HUES64 (cell line): ENCODE data around the gene ZNF516.

Experiments used
- H3K27ac ChIP-seq: 2 replicates; pipeline ENCODE4 v1.7.0; 2013; ENCODE audit warnings: low read depth, low read length, inconsistent platforms
- H3K27me3 ChIP-seq: 2 replicates; pipeline ENCODE4 v1.6.1; 2013; ENCODE audit warnings: mild to moderate bottlenecking, low read length; ENCODE audit not compliant: insufficient read depth
- H3K36me3 ChIP-seq: 2 replicates; pipeline ENCODE4 v1.6.1; 2013; ENCODE audit warnings: mild to moderate bottlenecking, low read length; ENCODE audit not compliant: insufficient read depth
- H3K4me1 ChIP-seq: 2 replicates; pipeline ENCODE4 v1.6.1; 2013; ENCODE audit warnings: mild to moderate bottlenecking, low read length, moderate library complexity; ENCODE audit not compliant: insufficient read depth
- H3K4me3 ChIP-seq: 2 replicates; pipeline ENCODE4 v1.5.1; 2013; ENCODE audit warnings: mild to moderate bottlenecking, low read length, moderate library complexity
- H3K9ac ChIP-seq: 2 replicates; pipeline ENCODE4 v1.6.1; 2013; ENCODE audit warnings: mild to moderate bottlenecking, low read depth, low read length
- H3K9me3 ChIP-seq: 2 replicates; pipeline ENCODE4 v1.6.1; 2013; ENCODE audit warnings: low read depth, low read length; ENCODE audit not compliant: insufficient read depth
- WGBS: fragments of 150-250, 120-280 bp; methylation state at CpG from one replicate; pipeline ENCODE4 v1.1.7; 2013; ENCODE audit warnings: missing lambda C conversion rate; 5-methylcytosine and 5-hydroxymethylcytosine counted together

ZNF516 gene

DNA sequence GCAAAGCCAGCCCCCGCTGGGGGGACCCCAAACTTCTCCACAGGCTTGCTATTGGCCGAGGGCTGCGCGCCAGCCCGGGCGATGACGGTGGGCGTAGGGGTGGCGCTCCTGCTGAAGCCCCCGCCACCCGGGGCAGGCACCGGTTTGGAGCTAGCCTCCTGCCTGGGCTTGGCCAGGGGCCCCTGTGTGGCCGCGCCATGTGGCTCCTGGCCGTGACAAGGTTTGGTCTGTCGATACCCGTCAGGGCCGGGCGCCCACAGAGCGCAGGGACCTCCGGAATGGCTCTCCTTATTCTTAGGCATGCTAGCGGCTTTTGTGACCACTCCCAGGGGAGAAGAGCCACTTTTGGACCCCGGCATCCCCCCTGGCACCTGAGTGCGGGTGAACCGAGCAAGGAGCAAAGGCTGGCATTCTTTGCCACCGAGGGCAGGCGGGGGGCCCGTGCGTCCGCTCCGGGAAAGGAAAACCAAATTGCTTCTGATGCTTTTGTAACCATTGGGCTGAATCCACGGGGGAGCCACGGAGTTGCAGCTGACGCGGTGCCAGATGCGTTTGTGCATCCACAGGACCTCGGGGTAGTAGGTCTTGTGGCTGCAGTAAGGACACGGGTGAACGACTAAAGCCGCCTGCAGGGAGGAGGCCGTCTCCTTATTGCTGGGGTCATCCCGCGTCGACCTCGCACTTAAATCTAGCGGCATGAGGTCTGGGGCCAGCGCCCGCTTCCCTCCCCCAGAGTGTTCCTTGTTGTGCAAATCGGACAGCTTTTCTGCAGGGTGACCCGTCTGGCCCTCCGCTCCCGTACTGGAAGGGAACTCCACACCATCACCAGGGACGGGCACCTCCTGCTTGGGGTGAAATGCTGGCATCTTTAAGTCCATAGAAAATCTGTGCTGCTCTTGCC, 115.6 kb downstream of the ZNF516 start:
- 96% methylated on average over 53 of the region's 53 CpGs for WGBS
- H3K27ac ChIP-seq = no peak overlapping the region
- no peaks in the 10 kb centered on the region for H3K9me3 ChIP-seq
- H3K36me3 ChIP-seq = peaks cover 14% of the 10 kb centered on the region; the same call in 1 of the 2 replicates
- H3K4me1 ChIP-seq = peaks cover 2% of the 10 kb centered on the region; the same call in 1 of the 2 replicates
- no peak overlapping the region for H3K4me3 ChIP-seq
- no peak overlapping the region for H3K9ac ChIP-seq
- no peaks in the 10 kb centered on the region for H3K27me3 ChIP-seq

DNA sequence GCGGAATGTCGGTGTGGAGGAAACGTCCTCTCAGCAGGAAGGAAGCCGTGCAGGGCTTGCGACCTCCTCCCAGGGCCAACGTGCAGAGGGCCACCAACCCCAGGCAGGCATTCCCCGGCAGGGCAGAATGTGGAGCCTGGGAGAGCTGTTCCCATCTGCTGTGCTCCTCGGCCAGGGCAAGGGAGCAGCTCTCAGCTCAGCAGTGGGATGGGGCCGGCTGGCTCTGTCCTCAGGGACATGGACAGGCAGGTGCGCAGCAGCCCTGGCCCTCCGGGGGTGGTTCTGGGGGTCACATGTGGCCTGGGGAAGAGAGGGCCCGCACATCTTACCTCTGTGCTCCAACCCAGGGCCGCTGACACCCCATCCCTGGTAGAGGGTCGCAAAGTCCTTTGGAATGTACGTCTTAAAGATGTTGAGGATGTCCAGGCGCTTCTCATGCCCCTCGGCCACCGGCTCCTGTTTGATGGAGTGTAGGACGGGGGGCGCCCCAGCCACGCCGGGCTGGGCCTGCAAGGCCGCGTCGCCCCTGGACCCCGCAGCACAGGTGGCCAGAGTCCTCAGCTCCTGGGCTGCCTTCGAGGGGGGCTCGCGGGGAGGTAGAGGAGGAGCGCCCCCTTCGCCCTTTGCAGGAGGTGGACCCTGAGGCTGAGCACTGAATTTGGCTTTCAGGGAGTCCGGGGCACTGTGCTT, 116.4 kb downstream of the ZNF516 start:
- WGBS = 95% methylated on average over 32 of the region's 32 CpGs
- Histone ChIP-seq H3K36me3 (peaks cover 14% of the 10 kb centered on the region; the same call in 1 of the 2 replicates), H3K27me3 (no peaks in the 10 kb centered on the region), H3K9me3 (no peaks in the 10 kb centered on the region), H3K4me1 (peaks cover 2% of the 10 kb centered on the region; the same call in 1 of the 2 replicates), H3K4me3 (no peak overlapping the region), H3K9ac (no peak overlapping the region), H3K27ac (no peak overlapping the region)

DNA sequence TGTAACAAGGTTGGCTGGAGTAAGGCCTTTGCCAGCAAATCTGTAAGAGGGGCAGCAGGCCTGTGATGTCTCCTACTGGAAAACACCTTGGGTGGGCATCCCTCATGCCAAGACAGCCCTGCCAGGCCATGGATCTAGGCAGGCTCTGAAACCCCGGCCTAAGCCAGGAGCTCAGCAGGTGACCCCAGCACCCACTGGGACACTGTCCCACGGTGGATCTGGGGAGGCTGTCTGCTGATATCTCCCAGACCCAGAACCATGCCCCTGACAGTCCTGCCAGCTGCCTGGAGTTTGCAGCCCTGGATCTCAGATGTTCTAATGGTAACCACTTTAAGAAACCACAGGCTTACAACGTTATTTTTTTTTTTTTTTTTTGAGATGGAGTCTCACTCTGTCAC, 117.7 kb downstream of the ZNF516 start:
- H3K27me3 ChIP-seq = no peaks in the 10 kb centered on the region
- no peak overlapping the region for H3K4me3 ChIP-seq
- H3K4me1 ChIP-seq = peaks cover 6% of the 10 kb centered on the region
- H3K9me3 ChIP-seq = no peaks in the 10 kb centered on the region
- peaks cover 14% of the 10 kb centered on the region; the same call in 1 of the 2 replicates for H3K36me3 ChIP-seq
- H3K9ac ChIP-seq = no peak overlapping the region
- no peak overlapping the region for H3K27ac ChIP-seq
- 99% methylated on average over 3 of the region's 3 CpGs for WGBS

GRCh38 chr18:76376668-76377358, 118.2 kb downstream of the ZNF516 start:
- no peaks in the 10 kb centered on the region for H3K9me3 ChIP-seq
- H3K27me3 ChIP-seq = no peaks in the 10 kb centered on the region
- no peak overlapping the region for H3K4me3 ChIP-seq
- H3K4me1 ChIP-seq = peaks cover 6% of the 10 kb centered on the region
- H3K36me3 ChIP-seq = peaks cover 14% of the 10 kb centered on the region; the same call in 1 of the 2 replicates
- no peak overlapping the region for H3K9ac ChIP-seq
- H3K27ac ChIP-seq = no peak overlapping the region
- 94% methylated on average over 27 of the region's 27 CpGs for WGBS

GRCh38 chr18:76376225-76376624, 118.8 kb downstream of the ZNF516 start:
- WGBS = 95% methylated on average over 2 of the region's 2 CpGs
- Histone ChIP-seq H3K27ac (no peak overlapping the region), H3K4me3 (no peak overlapping the region)

GRCh38 chr18:76374330-76375281, 120.4 kb downstream of the ZNF516 start:
- Histone ChIP-seq H3K4me1 (peaks cover 4% of the 10 kb centered on the region; the same call in 1 of the 2 replicates), H3K27me3 (no peaks in the 10 kb centered on the region), H3K27ac (no peak overlapping the region), H3K9me3 (no peaks in the 10 kb centered on the region), H3K4me3 (no peak overlapping the region), H3K9ac (no peak overlapping the region), H3K36me3 (peaks cover 23% of the 10 kb centered on the region)
- 95% methylated on average over 12 of the region's 12 CpGs for WGBS

More at GRCh38 chr18:76376225-76376624, 118.8 kb downstream of the ZNF516 start:
- H3K4me1 ChIP-seq = peaks cover 6% of the 10 kb centered on the region
- no peaks in the 10 kb centered on the region for H3K27me3 ChIP-seq
- H3K9me3 ChIP-seq = no peaks in the 10 kb centered on the region
- H3K9ac ChIP-seq = no peak overlapping the region
- H3K36me3 ChIP-seq = peaks cover 14% of the 10 kb centered on the region; the same call in 1 of the 2 replicates

DNA sequence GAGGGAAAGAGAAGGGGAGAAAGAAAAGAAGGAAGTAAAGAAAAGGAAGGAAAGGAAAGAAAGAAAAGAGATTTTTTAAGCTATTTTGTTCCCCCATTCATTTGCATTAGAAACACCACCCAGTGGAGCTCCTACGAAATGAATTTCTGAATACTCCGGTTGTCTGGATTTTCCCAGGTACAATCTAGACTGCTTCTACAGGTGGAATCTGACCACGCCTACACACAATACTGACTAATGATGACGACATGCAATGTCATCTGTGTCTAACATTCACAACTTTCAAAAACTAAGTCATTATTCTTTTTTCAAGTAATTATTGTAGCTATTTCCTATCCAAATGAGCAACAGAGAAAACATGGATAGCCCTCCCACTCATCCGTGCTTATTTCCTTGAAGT, 121.7 kb downstream of the ZNF516 start:
- Histone ChIP-seq H3K9ac (no peak overlapping the region), H3K9me3 (no peaks in the 10 kb centered on the region), H3K27me3 (no peaks in the 10 kb centered on the region), H3K27ac (no peak overlapping the region), H3K4me1 (peaks cover 10% of the 10 kb centered on the region), H3K36me3 (peaks cover 12% of the 10 kb centered on the region), H3K4me3 (no peak overlapping the region)
- WGBS = 82% methylated on average over 5 of the region's 5 CpGs

DNA sequence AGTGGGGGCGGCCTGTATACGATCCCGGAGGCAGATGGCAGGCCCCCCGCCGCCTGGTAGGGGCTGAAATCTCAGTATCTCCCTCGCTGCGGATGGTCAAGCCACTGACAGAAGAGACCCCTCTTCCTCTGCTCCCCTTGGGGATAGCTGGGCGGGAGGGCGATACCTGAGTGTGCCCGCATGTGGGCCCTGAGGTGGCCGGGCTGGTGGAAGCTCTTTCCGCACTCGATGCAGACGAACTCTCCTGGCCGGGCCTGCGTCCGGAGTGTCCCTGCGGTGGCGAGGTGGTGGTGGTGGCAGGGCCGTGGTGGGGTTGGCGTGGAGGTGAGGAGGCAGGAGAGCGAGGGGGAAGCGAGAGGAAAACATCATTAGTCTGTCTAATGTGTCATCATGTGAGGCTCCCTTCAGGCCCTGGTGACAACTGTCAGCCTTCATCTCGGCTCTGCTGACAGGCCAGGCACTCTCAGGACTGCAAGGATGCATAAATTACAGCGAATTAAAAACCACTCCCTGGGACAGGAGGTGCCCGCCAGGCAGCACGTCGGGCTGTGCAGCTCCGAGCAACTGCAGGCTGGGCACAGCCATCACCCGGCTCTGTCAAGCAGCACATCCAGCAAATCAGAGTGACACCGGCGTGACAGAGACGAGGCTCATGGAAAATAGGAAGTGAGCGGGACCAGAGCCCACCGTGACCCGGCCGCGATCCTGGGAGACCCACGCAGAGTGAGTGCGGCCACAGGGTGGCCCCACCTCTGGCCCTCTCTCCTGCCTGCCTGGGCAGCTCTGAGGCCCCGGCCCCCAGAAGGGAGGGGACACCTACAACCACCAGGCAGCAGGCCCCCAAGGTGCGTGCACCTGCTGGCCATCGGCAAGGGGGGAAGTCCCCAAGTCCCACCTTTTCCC, 123.5 kb downstream of the ZNF516 start:
- WGBS = 95% methylated on average over 43 of the region's 43 CpGs
- Histone ChIP-seq H3K27ac (no peak overlapping the region), H3K36me3 (peaks cover 10% of the 10 kb centered on the region)

GRCh38 chr18:76370686-76371085, 124.4 kb downstream of the ZNF516 start:
- H3K27me3 ChIP-seq = no peaks in the 10 kb centered on the region
- H3K9ac ChIP-seq = no peak overlapping the region
- H3K9me3 ChIP-seq = no peaks in the 10 kb centered on the region
- no peak overlapping the region for H3K27ac ChIP-seq
- no peak overlapping the region for H3K4me3 ChIP-seq
- 97% methylated on average over 10 of the region's 10 CpGs for WGBS
- H3K4me1 ChIP-seq = peaks cover 14% of the 10 kb centered on the region
- peaks cover 10% of the 10 kb centered on the region for H3K36me3 ChIP-seq

More for the DNA sequence above, 123.5 kb downstream of the ZNF516 start:
- Histone ChIP-seq H3K9me3 (no peaks in the 10 kb centered on the region), H3K4me3 (no peak overlapping the region), H3K4me1 (peaks cover 14% of the 10 kb centered on the region), H3K9ac (no peak overlapping the region), H3K27me3 (no peaks in the 10 kb centered on the region)
